GM19395 (cell line): ENCODE data around the gene GTF2B.
"Not testable (repeated sequence)": the region's sequence is repeated elsewhere in the genome, so short reads cannot be mapped to it uniquely, and the experiment has no call there.

Experiments
- ATAC-seq: cut with Tn5 transposase; IDR thresholded peaks from one replicate; pipeline ENCODE4 v1.9.1; 2021; ENCODE audit warnings: mild to moderate bottlenecking, moderate library complexity; ENCODE audit not compliant: unreplicated experiment

Gene GTF2B

DNA sequence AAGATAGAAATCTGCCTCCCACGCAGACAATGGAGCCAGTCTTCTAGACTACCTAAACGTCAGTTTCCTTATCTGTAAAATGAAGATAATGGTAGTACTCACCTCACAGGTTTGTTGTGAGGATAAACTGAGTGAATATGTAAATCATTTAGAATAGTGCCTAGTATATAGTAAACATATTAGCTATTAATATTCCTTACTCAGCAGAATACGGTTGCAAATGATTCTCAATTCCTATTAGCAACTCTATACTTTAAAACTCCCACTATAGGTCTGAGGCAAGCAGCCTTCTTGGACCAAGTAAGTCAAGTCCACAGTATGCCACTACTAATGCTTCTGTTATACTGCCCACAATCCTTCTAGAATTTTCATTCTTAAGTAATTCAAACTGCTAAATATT is 5.4 kb downstream of the GTF2B start:
- no peak for ATAC-seq

DNA sequence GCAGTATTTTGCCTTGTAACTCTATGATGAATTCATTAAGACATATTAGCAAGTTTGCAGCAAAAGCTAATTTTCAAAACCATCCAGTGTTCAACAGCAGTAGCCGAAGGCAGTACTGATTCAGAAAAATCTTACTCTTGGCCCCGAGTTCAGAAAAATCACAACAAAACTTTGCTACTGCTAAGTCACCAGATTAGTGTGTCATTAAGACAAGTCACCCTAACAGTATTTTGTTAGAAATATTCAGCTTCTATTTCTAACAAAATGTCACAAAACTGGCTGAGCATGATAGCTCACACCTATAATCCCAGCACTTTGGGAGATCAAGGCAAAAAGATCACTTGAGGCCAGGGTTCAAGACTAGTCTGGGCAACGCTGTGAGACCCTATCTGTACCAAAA is 8.2 kb downstream of the GTF2B start:
- ATAC-seq, result no peak

DNA sequence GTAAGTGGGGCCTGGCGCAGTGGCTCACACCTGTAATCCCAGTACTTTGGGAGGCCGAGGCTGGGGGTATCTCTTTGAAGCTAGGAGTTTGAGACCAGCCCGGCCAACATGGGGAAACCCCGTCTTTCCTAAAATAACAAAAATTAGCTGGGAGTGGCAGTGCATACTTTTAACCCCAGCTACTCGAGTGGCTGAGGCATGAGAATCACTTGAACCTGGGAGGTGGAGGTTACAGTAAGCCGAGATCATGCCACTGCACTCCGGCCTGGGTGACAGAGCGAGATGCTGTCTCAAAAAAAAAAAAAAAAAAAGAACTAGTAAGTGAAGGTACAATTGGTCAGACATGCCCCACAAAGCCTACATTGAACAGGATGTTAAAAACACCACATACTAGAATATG is 10.7 kb downstream of the GTF2B start:
- not testable (repeated sequence) for ATAC-seq

DNA sequence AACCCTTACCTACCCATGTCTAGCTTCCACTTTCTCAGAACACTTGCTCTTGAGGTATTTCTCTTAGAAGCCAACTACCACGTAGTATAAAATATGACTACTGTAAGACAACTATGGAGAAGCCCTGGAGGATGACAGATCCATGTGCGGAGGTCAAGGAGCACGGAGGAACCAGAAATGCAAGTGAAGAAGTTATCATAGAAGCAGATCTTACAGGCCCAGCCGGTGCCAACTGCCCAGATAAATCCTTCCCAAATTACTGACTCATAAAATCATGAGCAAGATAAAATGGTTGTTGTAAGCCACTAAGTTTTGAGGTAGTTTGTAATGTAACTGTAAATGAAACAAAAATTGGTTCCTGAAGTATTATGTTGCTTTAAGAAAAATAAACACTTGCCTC is 12.6 kb downstream of the GTF2B start:
- ATAC-seq, result no peak

- no peak for ATAC-seq
Observed at GRCh38 chr1:88877911-88878310, 13.5 kb downstream of the GTF2B start.

- ATAC-seq, result no peak
Observed at GRCh38 chr1:88877382-88877825, 14.0 kb downstream of the GTF2B start.

- no peak for ATAC-seq
Observed at GRCh38 chr1:88876573-88877365, 14.6 kb downstream of the GTF2B start.

GRCh38 chr1:88875595-88875994 is 15.8 kb downstream of the GTF2B start:
- ATAC-seq, result no peak

DNA sequence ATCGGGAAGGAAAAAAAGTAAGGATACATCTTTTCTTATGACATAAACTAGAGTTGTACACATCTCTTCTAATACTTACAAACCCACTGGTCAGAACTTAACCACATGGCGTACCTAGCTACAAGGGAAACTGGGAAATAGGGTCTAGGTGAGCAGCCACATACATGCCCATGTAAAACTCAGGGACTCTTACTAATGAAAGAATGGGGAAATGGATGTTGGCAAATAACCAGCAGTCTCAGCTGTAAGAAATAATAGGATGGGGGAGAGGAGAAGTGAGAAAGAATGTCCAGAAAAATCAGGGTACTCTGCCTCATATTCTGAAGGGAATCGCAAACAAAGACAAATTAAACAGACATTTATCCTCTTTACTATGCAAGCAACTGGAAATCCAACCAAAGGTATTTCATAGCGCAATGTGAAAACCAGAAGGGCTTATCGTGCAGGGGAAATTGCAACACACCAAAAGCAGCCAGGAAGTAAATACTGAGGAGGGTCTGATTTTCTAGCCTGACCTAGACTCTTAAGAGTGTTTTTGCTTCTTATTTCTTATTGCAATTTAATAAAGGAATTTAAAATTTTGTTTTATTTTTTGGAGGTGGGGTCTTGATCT is 17.5 kb downstream of the GTF2B start:
- no peak for ATAC-seq

GRCh38 chr1:88869644-88870043 is 21.7 kb downstream of the GTF2B start:
- not testable (repeated sequence) for ATAC-seq

DNA sequence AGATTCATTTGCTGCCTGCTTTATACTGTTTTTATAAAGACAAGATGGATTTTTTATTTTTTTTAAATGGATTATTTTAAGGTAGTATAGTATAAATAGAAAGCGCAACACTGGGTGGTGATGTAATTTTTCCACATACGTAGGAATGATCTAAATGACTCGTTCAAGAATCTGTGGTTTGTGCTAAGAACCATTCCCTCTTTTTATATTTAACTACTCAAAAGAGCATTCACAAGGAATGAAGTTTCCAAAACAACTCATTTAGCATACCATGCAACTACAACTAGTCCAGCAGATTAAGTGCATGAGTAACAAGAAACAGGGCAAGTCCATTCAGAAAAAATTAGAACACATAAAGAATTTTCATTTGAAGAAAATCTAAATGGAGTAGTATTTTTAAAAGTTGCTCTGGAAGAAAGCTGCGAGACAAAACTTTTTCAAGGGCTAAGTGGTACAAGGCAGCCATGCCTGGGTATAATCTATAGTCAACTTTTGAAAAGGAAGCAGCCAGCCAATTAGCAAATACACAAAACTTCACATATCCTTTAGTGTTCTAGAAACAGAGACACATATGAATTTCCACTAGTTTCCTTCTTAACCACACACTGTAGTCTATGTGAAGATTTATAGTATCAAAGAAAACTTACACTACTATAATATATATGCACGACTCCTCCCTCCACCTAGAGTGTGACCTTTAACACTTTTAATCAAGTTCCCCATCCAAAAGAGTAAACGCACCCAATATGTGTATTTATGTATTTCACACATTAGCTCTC is 23.4 kb downstream of the GTF2B start:
- ATAC-seq, result no peak

DNA sequence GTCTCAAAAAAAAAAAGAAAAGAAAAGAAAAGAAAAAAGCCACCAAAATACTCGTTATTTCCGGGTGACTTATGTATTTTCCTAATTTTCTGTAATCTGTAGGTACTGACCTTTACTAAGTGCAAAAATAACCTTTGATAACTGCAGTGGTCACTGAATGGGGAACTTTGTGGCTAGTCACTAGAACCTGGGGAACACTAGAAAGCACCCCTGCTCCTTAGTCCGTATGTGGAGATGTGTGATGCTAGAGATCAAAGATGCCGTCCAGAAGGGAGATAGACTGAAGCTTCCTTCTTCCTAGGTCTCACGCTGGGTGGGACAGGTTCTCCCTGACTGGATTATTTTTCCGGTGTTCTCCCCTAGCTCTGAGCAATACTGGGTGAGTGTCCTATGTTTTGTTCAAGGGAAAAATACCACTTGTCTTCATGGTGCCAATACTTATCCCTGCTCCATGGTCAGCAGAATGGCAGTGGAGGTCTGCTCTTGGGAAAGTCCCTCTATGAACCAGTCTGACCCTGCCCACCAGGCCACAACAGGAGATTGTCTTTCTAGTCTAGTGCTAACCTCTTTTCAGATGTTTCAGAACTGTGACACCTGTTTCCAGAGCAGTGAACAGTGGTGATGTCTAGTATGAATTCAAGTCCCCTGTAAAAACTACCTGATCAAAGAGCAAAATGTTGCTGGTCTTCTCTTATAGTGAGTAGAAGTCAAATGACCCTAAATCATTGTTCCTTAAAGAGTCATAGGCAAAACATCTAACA is 39.9 kb downstream of the GTF2B start:
- ATAC-seq, result no peak

DNA sequence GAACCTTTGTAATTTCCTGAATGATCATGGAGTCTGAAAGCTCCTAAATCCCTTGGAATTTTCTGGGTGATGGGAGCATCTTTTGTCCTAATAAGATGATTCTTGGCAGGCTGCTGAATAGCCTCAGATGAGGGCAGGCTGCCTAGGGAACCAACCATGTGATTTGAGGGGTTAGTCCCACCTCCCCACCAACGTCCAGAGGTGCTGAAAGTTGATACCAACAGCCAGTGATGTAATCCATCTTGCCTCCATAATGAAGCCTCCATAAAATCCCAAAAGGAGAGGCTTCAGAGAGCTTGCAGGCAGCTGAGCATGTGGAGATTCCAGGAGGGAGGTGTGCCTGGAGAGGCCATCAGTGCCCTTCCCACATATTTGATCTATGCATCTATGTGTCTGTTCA is 43.7 kb downstream of the GTF2B start:
- no peak for ATAC-seq

DNA sequence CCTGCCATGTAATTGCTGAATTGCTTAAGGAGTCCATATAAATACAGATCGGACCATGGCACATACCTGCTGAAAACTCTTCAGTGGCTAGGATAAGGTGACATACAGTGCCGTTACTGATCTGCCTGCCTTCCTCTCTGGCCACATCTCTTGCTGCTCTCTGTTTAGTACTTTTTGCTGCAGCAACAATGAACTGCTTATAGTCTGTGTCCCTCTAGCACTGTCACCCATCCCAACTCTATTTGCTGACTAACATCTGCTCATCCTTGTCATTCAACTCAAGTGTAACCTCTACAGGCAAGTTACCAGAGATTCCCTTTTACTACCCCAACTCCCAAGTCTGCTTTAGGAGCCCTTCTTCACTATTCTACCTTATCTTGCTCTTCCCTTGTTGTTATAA is 65.6 kb downstream of the GTF2B start:
- ATAC-seq, result no peak

GRCh38 chr1:88819642-88820041 is 71.7 kb downstream of the GTF2B start:
- not testable (repeated sequence) for ATAC-seq

DNA sequence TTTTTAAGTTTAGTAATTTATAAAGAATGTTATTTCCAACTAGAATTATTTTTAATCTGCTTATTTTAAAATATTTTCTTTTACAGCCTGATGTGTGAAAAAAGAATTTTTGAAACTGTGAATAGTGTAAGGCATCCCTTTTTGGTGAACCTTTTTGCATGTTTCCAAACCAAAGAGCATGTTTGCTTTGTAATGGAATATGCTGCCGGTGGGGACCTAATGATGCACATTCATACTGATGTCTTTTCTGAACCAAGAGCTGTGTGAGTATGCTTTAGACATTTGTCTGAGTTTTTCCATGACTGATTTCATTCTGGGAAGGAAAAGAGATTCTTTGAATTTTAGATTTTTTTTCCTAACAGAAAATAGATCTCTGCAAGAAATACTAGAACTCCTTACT is 77.9 kb downstream of the GTF2B start:
- no peak for ATAC-seq

- no peak for ATAC-seq
Observed at GRCh38 chr1:88812366-88812765, 79.0 kb downstream of the GTF2B start.

GRCh38 chr1:88803444-88803843 is 87.9 kb downstream of the GTF2B start:
- ATAC-seq, result no peak

- no peak for ATAC-seq
Observed at GRCh38 chr1:88802950-88803349, 88.4 kb downstream of the GTF2B start.
